ENCODE data around the gene LRFN4.
A peak's percentile ranks its signal among the peaks of the same experiment; 100 is the strongest.
"Not testable (repeated sequence)": the region's sequence is repeated elsewhere in the genome, so short reads cannot be mapped to it uniquely, and the experiment has no call there.

The LRFN4 gene

DNA sequence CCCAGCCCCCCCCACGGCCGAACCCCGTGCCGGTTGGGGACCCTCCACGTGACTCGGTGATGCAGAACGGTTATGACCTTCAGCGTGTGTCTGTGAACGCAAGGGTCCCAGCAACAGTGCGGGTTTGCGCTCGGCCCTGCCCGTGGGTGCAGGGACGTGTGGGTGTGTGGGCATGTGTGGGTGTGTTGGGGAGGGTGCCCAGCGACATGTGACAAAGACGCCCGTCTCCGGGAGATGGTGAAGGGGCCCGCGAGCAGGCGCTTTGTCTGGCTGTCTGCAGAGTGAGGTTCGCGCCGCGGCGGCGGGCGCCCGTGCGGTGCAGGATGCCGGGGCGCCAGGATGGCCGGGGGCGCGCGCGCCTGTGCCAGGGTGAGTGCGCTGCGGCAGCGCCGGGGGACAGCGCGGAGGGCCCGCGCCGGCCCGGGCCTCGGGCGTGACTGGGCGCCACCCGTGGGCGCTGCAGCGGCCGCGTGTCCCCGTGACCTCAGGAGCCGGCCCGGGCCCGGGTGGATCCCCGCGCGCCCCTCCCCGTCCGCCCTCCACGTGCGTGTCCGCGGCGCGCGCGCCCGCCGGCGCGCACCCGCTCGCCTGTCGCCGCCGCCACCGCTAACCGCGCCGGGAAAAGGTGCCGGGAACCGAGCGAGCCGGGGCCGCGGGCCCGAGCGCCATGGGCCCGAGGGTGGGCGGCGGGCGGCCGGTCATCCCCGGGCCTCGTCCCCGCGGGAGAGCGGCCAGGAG, at the start of gene LRFN4:
Gene LRFN4, plus strand, starts transcription at position 569 of the 738 bp plus-strand sequence. CDS start 681 bp downstream, outside the sequence.
- H3K36me3 Mint-ChIP-seq, result no peaks in the 10 kb centered on the region
- no peaks in the 10 kb centered on the region for H3K9me3 Mint-ChIP-seq
- H3K27me3 Mint-ChIP-seq, result no peaks in the 10 kb centered on the region
- H3K4me3 Mint-ChIP-seq, result peak within 1 kb of the TSS; percentile 90
- H3K4me1 Mint-ChIP-seq, result peaks cover 4% of the 10 kb centered on the region
- H3K27ac Mint-ChIP-seq, result no peak within 1 kb of the TSS

DNA sequence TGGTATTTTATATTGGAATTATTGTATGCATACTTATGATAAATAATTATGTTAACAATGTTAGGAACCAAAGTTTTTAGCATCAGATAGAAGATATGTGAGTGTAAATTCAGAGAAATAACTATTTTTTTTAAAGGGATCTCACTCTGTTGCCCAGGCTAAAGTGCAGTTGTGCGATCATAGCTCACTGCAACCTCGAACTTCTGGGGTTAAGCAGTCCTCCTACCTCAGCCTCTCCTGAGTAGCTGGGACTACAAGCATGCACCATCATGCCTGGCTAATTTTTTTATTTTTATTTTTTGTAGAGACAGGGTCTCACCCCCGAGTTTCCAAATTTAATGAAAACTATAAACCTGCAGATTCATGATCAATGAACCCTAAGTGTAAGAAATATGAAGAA, 47.3 kb upstream of the LRFN4 start:
- Mint-ChIP-seq H3K4me3 (no peak overlapping the region), H3K36me3 (peaks cover 5% of the 10 kb centered on the region), H3K9me3 (no peaks in the 10 kb centered on the region), H3K27ac (no peak overlapping the region), H3K27me3 (no peaks in the 10 kb centered on the region), H3K4me1 (no peaks in the 10 kb centered on the region)

DNA sequence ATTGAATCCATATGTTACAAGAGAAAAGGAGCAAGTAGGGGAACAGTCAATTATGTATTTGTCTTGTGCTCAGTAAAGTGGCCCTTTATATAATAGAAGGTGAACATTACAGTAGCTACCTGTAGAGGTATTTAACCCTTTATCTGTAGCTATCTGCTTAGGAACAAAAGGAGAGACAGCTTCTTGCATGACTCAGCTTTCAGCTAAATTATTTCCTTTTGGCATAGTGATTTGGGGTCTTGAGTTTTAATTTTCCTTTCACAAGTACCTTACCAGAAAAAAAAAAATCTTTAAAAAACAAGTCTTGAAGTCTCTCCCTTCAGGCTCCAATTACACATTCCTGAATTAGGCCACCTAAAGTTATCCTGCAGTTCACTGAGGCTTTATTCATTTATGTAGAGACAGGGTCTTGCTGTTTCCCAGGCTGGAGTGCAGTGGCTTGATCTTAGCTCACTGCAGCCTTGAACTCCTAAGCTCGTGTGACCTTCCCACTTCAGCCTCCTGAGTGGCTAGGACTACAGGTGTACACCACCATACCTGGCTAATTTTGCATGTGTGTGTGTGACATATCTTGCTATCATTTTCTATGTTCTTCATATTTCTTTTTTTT, 46.2 kb upstream of the LRFN4 start:
- H3K27ac Mint-ChIP-seq, result no peak overlapping the region
- H3K4me1 Mint-ChIP-seq, result no peaks in the 10 kb centered on the region
- H3K36me3 Mint-ChIP-seq, result peaks cover 5% of the 10 kb centered on the region
- H3K9me3 Mint-ChIP-seq, result no peaks in the 10 kb centered on the region
- H3K27me3 Mint-ChIP-seq, result no peaks in the 10 kb centered on the region
- no peak overlapping the region for H3K4me3 Mint-ChIP-seq

DNA sequence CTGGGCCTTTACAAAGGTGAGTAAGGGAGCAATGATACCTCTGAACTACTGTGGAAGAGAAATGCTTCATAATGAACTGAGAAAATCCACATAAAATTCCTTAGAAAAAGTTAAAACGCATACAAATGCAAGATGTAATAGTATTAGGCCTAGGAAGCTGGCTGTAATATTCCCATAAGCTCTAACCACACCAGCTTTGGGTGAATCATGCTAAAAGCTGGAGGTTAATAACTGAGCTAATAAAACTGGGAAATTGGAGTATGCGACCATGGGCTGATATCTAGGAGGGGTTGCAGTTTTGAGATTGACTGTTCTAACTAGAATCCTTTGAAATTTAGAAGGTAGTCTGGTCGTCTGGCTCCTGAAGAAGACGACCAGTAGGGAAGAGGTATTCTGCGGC, 42.2 kb upstream of the LRFN4 start:
- no peak overlapping the region for H3K4me3 Mint-ChIP-seq
- no peaks in the 10 kb centered on the region for H3K9me3 Mint-ChIP-seq
- H3K4me1 Mint-ChIP-seq, result no peaks in the 10 kb centered on the region
- H3K36me3 Mint-ChIP-seq, result no peaks in the 10 kb centered on the region
- H3K27me3 Mint-ChIP-seq, result no peaks in the 10 kb centered on the region
- no peak overlapping the region for H3K27ac Mint-ChIP-seq

DNA sequence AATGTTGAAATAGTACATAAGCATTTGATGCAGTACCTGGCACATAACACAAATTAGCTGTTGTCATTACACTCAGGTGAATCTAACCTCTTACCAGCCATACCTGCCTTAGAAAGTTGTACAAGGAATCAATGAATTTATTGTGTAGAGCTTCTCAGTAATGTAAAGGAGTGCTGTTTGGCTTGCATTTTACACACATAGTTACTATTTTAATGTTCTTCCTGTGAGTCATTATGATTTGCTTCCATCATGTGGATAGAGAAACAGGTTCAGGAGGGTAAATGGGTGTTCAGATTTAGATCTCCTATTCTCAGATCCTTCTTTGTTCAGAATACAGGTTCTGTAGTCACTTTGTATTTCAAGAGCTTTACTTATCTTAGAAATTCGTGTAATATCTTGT, 41.2 kb upstream of the LRFN4 start:
- Mint-ChIP-seq H3K36me3 (no peaks in the 10 kb centered on the region), H3K27ac (no peak overlapping the region), H3K4me3 (no peak overlapping the region), H3K27me3 (no peaks in the 10 kb centered on the region), H3K9me3 (no peaks in the 10 kb centered on the region), H3K4me1 (no peaks in the 10 kb centered on the region)

DNA sequence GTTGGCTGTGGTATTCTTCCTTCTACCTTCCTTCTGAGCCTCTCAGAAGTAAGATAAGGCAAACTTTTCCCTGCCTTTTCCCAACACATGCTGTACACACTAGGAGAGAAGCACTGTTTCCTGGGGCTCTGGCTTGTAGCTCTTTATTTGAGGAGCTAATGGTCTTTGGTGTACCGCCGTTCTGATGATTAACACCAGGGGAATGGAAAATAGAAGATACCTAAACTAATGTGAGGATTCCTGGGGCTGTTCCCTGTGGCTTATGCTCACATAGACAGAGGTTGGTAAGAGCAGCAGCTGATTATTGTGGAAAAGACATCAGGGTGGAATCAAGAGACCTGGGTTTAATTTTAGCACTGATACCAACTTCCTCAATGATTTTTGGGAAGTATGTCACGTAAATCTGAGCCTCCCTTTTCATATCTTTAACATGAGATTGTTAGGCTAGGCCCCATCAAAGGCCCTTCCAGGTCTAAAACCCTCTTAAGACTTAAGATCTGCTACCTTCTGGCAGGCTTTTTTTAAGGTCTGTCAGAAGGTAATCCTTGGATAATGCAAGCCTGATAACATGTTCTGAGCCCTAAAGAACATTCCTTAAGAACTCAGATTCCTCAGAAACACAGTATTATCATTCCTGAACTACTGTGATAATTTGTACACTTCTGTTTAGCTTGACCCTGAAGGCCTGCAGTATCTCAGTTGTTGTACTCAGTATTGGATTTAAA, 38.5 kb upstream of the LRFN4 start:
- Mint-ChIP-seq H3K9me3 (no peaks in the 10 kb centered on the region), H3K27me3 (no peaks in the 10 kb centered on the region), H3K4me1 (no peaks in the 10 kb centered on the region), H3K4me3 (no peak overlapping the region), H3K36me3 (no peaks in the 10 kb centered on the region), H3K27ac (no peak overlapping the region)

DNA sequence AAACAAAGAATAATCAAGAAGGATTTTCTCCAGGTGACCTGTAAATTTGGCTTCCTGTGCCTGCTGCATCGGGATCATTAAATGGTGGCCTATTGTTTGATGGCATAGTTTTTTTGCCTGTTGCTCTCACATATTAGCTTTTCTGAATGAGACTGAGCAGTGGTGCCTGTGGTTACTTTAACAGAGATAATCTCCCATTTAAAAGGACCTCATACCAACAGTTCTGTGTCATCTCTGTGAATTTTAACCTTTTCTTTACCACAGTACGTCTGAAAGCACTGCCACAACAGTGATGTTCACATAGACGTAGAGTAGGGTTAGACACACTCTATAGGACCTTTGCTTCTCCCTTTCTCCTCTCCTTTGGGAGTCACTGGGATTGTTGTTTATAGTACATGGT, 36.5 kb upstream of the LRFN4 start:
- H3K27ac Mint-ChIP-seq, result no peak overlapping the region
- no peaks in the 10 kb centered on the region for H3K4me1 Mint-ChIP-seq
- no peaks in the 10 kb centered on the region for H3K9me3 Mint-ChIP-seq
- H3K36me3 Mint-ChIP-seq, result no peaks in the 10 kb centered on the region
- H3K4me3 Mint-ChIP-seq, result no peak overlapping the region
- H3K27me3 Mint-ChIP-seq, result no peaks in the 10 kb centered on the region

DNA sequence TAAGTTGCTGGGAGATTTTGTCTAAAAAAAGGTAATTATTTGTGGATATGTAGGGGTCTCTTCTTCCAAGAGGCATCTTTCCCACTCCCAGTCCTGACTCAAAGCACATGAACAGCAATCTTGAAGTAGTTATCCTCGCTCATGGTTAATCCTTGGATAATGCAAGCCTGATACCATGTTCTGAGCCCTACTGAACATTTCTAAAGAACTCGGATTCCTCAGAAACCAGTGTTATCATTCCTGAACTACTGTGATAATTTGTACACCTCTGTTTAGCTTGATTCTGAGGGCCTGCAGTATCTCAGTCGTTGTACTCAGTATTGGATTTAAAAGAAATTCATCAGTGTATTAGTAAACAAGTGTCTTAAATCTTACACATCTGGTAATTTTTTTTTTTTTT, 36.0 kb upstream of the LRFN4 start:
- Mint-ChIP-seq H3K4me3 (no peak overlapping the region), H3K9me3 (no peaks in the 10 kb centered on the region), H3K27me3 (no peaks in the 10 kb centered on the region), H3K36me3 (no peaks in the 10 kb centered on the region), H3K4me1 (no peaks in the 10 kb centered on the region), H3K27ac (no peak overlapping the region)

DNA sequence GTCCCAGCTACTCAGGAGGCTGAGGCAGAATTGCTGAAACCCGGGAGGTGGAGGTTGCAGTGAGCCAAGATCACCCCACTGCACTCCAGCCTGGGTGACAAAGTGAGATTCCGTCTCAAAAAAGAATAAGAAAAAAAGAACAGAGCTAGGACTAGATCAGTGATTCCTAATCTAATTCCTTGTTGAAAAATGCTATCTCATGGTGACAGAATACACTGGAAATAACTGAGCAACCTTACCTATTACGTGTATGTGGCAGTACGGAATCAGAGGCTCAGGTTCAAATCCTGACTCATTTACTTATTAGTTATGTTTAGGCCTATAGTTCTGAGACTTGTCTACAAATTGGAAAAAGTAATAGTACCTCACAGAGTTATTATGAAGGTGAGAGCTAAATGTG, 33.2 kb upstream of the LRFN4 start:
- H3K36me3 Mint-ChIP-seq, result no peaks in the 10 kb centered on the region
- H3K27ac Mint-ChIP-seq, result no peak overlapping the region
- H3K4me1 Mint-ChIP-seq, result no peaks in the 10 kb centered on the region
- H3K27me3 Mint-ChIP-seq, result no peaks in the 10 kb centered on the region
- H3K4me3 Mint-ChIP-seq, result no peak overlapping the region
- H3K9me3 Mint-ChIP-seq, result no peaks in the 10 kb centered on the region

DNA sequence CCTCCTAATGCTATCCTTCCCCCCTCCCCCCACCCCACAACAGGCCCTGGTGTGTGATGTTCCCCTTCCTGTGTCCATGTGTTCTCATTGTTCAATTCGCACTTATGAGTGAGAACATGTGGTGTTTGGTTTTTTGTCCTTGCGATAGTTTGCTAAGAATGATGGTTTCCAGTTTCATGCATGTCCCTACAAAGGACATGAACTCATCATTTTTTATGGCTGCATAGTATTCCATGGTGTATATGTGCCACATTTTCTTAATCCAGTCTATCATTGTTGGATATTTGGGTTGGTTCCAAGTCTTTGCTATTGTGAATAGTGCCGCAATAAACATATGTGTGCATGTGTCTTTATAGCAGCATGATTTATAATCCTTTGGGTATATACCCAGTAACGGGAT, 32.3 kb upstream of the LRFN4 start:
- not testable (repeated sequence) for H3K27me3 Mint-ChIP-seq, H3K36me3 Mint-ChIP-seq, H3K27ac Mint-ChIP-seq, H3K4me3 Mint-ChIP-seq, H3K9me3 Mint-ChIP-seq, H3K4me1 Mint-ChIP-seq

DNA sequence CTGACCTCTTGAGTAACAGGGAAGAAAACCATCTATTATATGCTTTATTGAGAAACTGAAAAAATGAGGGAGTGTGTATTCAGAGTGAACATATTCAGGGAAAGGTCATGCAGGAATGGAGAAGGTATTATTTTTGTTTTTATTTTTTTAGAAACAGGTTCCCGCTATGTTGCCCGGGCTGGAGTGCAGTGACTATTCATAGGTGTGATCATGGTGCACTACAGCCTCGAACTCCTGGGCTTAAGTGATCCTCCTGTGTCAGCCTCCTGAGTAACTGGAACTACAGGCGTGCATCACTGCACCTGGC, 22.4 kb upstream of the LRFN4 start:
- H3K27me3 Mint-ChIP-seq, result no peaks in the 10 kb centered on the region
- no peaks in the 10 kb centered on the region for H3K9me3 Mint-ChIP-seq
- peaks cover 34% of the 10 kb centered on the region for H3K4me1 Mint-ChIP-seq
- H3K36me3 Mint-ChIP-seq, result no peaks in the 10 kb centered on the region
- H3K4me3 Mint-ChIP-seq, result no peak overlapping the region
- H3K27ac Mint-ChIP-seq, result peak overlapping the region; percentile 86

DNA sequence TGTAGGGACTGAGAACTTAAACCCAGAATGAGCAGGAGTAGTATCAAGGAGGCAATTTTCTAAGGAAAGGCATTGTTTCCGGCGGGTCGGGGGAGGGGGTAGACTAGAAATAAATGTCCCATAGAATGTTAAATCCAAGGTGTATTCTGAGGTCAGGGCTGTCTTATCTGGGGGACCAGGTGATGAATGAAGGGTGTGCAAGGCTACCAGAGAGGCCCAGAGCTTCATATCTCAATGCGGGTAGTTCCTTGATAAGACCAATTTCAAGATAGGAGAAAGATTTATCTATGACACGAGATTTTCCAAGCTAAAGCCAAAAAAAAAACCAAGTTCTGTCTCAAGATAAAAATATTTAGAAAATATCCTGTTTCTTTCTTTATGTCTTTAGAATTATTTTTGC, 21.9 kb upstream of the LRFN4 start:
- peak overlapping the region; percentile 20 for H3K27ac Mint-ChIP-seq
- peaks cover 38% of the 10 kb centered on the region for H3K4me1 Mint-ChIP-seq
- H3K9me3 Mint-ChIP-seq, result no peaks in the 10 kb centered on the region
- no peaks in the 10 kb centered on the region for H3K27me3 Mint-ChIP-seq
- H3K4me3 Mint-ChIP-seq, result no peak overlapping the region
- H3K36me3 Mint-ChIP-seq, result no peaks in the 10 kb centered on the region

DNA sequence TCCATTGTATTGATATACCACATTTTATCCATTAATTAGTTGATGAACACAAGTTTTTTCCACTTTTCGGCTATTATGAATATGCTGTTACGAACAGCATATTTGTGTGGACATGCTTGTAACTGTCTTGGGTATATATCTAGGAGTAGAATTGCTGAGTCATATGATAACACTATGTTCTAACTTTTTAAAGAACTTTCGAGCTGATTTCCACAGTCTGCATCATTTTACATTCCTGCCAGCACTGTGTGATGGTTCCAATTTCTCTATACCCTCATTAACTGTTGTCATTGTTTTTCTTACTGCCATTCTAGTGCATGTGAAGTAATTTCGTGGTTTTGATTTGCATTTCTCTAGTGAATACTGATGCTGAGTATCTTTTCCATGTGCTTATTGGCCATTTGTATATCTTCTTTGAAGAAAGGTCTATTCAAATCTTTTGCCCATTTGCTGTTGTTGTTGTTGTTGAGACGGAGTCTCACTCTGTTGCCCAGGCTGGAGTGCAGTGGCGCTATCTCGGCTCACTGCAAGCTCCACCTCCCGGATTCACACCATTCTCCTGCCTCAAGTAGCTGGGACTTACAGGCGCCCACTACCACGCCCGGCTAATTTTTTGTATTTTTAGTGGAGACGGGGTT, 21.0 kb upstream of the LRFN4 start:
- no peaks in the 10 kb centered on the region for H3K36me3 Mint-ChIP-seq
- H3K9me3 Mint-ChIP-seq, result no peaks in the 10 kb centered on the region
- H3K4me3 Mint-ChIP-seq, result no peak overlapping the region
- H3K27ac Mint-ChIP-seq, result peak overlapping the region; percentile 83
- no peaks in the 10 kb centered on the region for H3K27me3 Mint-ChIP-seq
- H3K4me1 Mint-ChIP-seq, result peaks cover 42% of the 10 kb centered on the region

DNA sequence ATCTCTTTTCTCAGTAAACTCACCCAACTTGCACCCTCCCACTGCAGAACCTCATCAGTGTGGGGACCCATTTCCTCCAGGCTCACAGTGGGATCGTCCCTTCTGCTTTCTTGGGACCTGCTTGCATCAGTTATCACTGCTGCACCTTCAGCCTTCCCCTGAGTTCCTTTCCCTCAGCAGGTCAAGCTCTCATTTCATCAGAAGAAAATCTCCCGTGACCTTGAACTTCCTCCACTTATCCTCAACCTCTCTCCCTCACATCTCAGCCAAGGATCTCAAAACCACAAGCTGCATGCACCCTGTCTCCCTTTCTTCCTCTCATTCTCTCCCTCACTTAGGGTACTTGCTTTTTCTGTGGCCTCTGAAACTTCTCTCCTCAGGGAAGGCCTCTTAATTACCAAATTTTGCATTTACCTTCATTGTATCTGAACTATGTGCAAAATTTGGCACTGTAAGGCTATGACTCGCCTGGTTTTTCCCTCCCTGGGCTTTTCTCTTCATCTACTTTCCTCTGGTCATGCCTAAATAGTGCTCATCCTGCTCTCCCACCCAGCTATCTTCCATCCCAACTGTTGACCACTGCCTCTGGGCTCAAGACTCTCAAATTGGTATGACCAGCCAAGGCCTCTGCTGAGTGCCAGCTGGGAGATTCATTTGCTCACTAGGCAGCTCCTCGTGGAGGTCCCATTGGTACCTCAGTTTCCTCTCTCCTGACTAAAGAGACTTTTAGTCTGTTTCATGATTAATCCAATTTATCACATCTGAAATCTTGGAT, 16.4 kb upstream of the LRFN4 start:
- H3K36me3 Mint-ChIP-seq, result peaks cover 2% of the 10 kb centered on the region
- peak overlapping the region; percentile 79 for H3K27ac Mint-ChIP-seq
- H3K9me3 Mint-ChIP-seq, result no peaks in the 10 kb centered on the region
- H3K27me3 Mint-ChIP-seq, result no peaks in the 10 kb centered on the region
- H3K4me1 Mint-ChIP-seq, result peaks cover 62% of the 10 kb centered on the region
- H3K4me3 Mint-ChIP-seq, result peak overlapping the region; percentile 16

DNA sequence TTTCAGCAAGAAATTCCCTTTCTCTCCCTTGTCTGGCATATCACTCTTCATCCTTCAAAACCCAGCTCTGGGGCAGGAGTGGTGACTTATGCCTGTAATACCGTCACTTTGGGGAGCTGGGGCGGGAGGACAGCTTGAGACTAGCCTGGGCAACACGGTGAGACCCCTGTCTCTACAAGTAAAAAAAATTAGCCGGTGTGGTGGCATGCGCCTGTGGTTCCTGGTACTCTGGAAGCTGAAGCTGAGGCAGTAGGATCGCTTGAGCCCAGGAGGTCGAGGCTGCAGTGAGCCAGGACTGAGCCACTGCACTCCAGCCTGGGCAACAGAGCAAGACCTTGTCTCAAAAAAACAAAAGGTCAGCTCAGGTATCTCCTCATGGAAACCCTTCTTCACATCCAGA, 15.0 kb upstream of the LRFN4 start:
- Mint-ChIP-seq H3K4me1 (peaks cover 56% of the 10 kb centered on the region), H3K36me3 (peaks cover 2% of the 10 kb centered on the region)

More for the DNA sequence above, 15.0 kb upstream of the LRFN4 start:
- Mint-ChIP-seq H3K27ac (peak overlapping the region; percentile 92), H3K9me3 (no peaks in the 10 kb centered on the region), H3K4me3 (peak overlapping the region; percentile 98), H3K27me3 (no peaks in the 10 kb centered on the region)
